AG04449 (cell line): ENCODE results near the gene C8A.

Experiments
- CTCF ChIA-PET: fragments of 350-600 bp; formaldehyde crosslinking; extraction: SDS; loops from one replicate; lab custom pipeline; 2021; ENCODE audit warnings: antibody characterized with exemption; lab: Yijun Ruan, JAX
- POLR2A ChIA-PET: fragments of 400-600, 350-600 bp; formaldehyde crosslinking; extraction: SDS; loops from one replicate; lab custom pipeline; 2020; ENCODE audit warnings: antibody characterized with exemption, inconsistent platforms; lab: Yijun Ruan, JAX
- DNase-seq: peaks from one replicate; pipeline ENCODE4 v3.0.0-alpha.2; 2010; ENCODE audit warnings: low read depth, low spot score
- H3K4me3 ChIP-seq: 2 replicates; pipeline ENCODE4 v1.5.1; 2011; ENCODE audit warnings: low read depth, mild to moderate bottlenecking, control low read depth, low read length
- TF ChIP-seq, protein P1 (sequence below): IDR thresholded peaks from one replicate; pipeline ENCODE4 v1.5.1; 2011; ENCODE audit warnings: mild to moderate bottlenecking, moderate library complexity, low read length, control low read depth, inconsistent platforms; ENCODE audit not compliant: insufficient read depth; ENCODE audit errors: missing control alignments

The C8A gene

DNA sequence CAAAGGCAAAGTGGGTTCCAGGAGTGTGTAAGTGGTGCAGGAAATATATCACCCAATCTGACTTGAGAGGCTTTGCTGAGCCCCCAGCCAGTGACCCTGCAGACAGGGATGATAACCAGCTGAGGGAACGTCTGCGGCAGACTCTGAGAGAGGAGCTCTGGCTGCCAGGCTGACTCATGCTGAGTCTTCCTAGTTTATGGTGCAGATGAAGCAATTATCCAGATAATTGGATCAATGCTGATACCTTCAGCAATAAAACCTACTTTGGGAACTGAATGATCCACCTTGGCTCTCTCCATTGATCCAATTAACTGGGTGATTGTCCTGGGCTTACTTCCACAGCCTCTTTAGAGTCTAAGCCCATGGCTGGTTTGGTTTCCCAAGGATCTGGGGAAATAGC, 103.9 kb downstream of the C8A start:
- no peak overlapping the region for H3K4me3 ChIP-seq
- ChIA-PET POLR2A (no interaction called here), CTCF (no interaction called here)
- TF ChIP-seq, protein P1, sequence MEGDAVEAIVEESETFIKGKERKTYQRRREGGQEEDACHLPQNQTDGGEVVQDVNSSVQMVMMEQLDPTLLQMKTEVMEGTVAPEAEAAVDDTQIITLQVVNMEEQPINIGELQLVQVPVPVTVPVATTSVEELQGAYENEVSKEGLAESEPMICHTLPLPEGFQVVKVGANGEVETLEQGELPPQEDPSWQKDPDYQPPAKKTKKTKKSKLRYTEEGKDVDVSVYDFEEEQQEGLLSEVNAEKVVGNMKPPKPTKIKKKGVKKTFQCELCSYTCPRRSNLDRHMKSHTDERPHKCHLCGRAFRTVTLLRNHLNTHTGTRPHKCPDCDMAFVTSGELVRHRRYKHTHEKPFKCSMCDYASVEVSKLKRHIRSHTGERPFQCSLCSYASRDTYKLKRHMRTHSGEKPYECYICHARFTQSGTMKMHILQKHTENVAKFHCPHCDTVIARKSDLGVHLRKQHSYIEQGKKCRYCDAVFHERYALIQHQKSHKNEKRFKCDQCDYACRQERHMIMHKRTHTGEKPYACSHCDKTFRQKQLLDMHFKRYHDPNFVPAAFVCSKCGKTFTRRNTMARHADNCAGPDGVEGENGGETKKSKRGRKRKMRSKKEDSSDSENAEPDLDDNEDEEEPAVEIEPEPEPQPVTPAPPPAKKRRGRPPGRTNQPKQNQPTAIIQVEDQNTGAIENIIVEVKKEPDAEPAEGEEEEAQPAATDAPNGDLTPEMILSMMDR: no peak
- DNase-seq: no peak

GRCh38 chr1:56961426-56961825, 106.8 kb downstream of the C8A start:
- POLR2A ChIA-PET: no interaction called here
- CTCF ChIA-PET: no interaction called here
- TF ChIP-seq, protein P1: no peak
- no peak overlapping the region for H3K4me3 ChIP-seq
- no peak for DNase-seq

- POLR2A ChIA-PET: no interaction called here
- no peak overlapping the region for H3K4me3 ChIP-seq
- CTCF ChIA-PET: interaction anchor here (1.0 kb wide), 1 partner anchor 30 kb away, joined by 3 read pairs; no protein-coding TSS in a partner anchor
- DNase-seq: no peak
- TF ChIP-seq, protein P1: no peak
Measured at GRCh38 chr1:56963667-56964066, 109.1 kb downstream of the C8A start.

DNA sequence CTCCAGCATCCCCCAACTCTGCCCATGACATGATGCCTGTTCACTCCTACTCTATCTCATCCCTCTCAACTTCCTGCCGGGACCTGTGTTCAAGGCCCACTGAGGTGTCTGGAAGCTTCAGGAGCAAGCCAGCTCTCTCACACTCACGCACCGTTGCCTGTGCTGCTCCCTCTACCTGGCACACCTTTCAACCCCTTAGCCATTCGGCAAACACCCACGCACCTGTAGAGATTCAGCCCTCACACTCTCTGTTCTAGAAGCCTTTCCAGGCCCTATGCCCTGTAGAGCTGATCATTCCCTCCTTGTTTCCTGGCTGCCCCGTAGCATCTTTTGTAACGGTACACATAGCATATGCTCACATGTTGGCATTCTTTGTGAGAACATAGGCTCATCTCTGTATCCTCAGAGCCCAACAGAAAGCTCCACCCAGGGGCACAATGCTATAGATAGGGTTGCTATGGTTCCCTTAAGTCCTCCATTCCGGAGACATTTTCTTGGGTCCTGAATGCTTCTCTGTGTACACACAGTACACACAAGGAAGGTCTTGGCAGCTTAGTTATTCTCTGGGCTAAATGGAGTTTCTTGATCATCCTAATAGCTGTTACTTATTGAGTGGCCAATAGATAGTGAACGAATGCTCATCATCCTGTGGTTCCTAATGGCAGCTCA, 109.9 kb downstream of the C8A start:
- no peak overlapping the region for H3K4me3 ChIP-seq
- no peak for DNase-seq
- ChIA-PET POLR2A (no interaction called here), CTCF (no interaction called here)
- TF ChIP-seq, protein P1: no peak

- CTCF ChIA-PET: interaction anchor here (1.8 to 1.9 kb wide), 2 partner anchors 14 to 134 kb away, joined by 4 to 10 read pairs; no protein-coding TSS in a partner anchor
- POLR2A ChIA-PET: no interaction called here
- DNase-seq: no peak
- H3K4me3 ChIP-seq: no peak overlapping the region
- TF ChIP-seq, protein P1: no peak
Measured at GRCh38 chr1:56965191-56965590, 110.6 kb downstream of the C8A start.

DNA sequence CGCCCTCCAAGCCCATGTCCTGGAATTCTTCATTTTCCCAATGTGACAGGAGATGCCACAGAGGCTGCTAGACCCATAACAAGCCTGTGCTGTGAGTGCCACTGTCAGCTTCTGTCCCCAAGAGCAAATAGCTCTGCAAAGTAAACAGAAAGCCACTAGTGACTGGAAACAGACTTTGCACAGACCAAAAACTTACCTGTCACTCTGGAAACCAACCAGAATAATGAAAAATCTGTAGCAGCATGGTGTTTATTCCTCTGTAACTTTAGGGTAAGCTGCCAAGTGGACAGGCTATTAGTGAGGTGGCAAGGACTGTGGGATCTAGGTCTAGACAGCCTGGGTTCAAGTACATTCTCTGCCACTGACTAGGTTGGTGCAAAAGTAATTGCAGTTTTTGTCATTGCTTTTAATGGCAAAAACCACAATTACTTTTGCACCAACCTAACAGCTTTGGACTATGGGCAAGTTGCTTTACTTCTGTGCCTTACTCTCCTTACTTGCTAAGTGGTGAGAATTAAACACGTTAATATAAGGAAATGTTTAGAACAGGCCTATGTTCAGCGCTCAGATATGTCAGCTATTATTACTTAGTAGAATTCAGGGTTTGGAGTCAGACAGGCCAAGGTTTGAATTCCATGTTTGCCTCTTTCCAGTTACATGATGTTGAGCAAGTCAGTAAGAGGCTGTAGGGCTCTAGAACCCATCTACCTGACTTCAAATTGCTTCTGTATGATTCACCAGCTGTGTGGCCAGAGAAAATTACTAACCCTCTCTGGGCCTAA, 111.5 kb downstream of the C8A start, which contains the start of gene C8B:
Gene C8B (minus strand): TSS at position 100 of the 782 bp plus-strand sequence. CDS start 67 bp downstream, at position 33.
- ChIA-PET POLR2A (no interaction called here), CTCF (interaction anchor here (1.8 to 1.9 kb wide), 2 partner anchors 15 to 134 kb away, joined by 4 to 10 read pairs; no protein-coding TSS in a partner anchor)
- TF ChIP-seq, protein P1: no peak
- DNase-seq: no peak
- H3K4me3 ChIP-seq: no peak within 1 kb of the TSS
